Transverse colon (tissue), 4 donors: ENCODE measurements around the gene GPHN.

Source experiments
- CTCF ChIP-seq, 5 experiments: fragments of 200-600 bp in 3 of 5; fragments of 450-650 bp in 2 of 5; sonication (generic) in 3 of 5; IDR thresholded peaks; 1 replicate in 2 of 5; 2 replicates in 3 of 5; pipeline ENCODE4 v1.5.1; 2016 to 2017; ENCODE audit warnings: antibody characterized with exemption in 5 of 5, inconsistent platforms in 3 of 5, mild to moderate bottlenecking in 2 of 5, moderate library complexity in 1 of 5
- EP300 ChIP-seq: sonication (generic); formaldehyde crosslinking; IDR thresholded peaks from one replicate; pipeline ENCODE4 v1.6.1; 2017; ENCODE audit warnings: antibody characterized with exemption, low read depth
- POLR2A ChIP-seq: fragments of 450-650 bp; IDR thresholded peaks from one replicate; pipeline ENCODE4 v1.6.1; 2016; ENCODE audit warnings: antibody characterized with exemption, mild to moderate bottlenecking, moderate library complexity
- POLR2AphosphoS5 ChIP-seq, 3 donors: sonication (generic); formaldehyde crosslinking; IDR thresholded peaks; one replicate each; pipeline ENCODE4 v1.6.1; 2016; ENCODE audit warnings: antibody characterized with exemption in 3 of 3

GRCh38 chr14:66993512-66993911 lies 485.6 kb downstream of the GPHN start:
- TF ChIP-seq POLR2AphosphoS5 (IDR thresholded peaks at IDR 0.05) = no peak
- TF ChIP-seq CTCF (IDR thresholded peaks at IDR 0.05) = no peak
- no peak for TF ChIP-seq POLR2A
- TF ChIP-seq EP300 = no peak
